NCI-H1417 (cell line): Measurements from ENCODE around the gene ATG2B.

ENCODE experiments used
- DNase-seq, 3 experiments: peaks; one replicate each; lab custom pipeline; 2025; lab: John Stamatoyannopoulos, UW

The ATG2B gene

GRCh38 chr14:96272777-96273473, 90.2 kb downstream of the ATG2B start:
- DNase-seq: no peak

- DNase-seq: no peak
Measured at GRCh38 chr14:96271421-96271762, 91.7 kb downstream of the ATG2B start.

DNA sequence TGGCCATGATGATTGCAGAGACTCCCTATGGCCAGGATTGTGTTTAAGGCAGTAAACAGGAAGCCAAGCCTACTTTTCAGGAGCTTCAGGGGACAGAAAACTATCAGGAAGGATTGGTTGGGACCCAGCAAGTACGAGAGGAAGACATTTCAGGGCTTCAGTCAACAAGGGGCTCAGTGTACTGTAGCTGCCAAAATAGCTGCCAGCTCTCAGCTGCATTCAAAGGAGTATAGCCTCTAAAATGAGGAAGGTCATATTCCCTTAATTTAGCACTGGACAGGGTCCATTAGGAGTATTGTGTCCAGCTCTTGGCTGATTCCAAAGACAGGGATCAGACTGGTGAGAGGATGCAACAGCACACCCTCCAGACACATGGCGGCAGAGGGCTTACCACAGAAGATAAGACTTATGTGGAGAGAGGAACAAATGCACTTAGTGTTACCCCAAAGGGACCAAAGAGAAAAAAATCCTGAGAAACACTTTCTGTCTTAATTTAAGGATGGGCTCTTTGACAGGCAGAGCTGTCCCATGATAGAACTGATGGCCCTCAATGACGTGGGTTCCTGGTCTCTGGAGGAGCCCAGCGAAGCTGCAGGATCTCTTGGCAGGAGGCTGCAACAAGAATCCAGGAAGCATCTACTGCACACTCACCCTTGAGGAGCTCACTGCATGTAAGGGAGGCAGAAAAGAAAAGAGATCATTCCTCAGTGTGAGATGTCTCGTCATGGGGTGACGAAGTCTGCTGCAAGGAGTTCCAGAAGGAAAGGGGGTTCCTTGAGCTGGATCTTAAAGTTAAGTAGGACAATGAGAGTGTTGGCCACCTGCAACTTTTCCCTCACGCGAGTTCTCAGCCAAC, 92.3 kb downstream of the ATG2B start:
- no peak for DNase-seq

GRCh38 chr14:96269359-96269710, 93.8 kb downstream of the ATG2B start:
- no peak for DNase-seq

DNA sequence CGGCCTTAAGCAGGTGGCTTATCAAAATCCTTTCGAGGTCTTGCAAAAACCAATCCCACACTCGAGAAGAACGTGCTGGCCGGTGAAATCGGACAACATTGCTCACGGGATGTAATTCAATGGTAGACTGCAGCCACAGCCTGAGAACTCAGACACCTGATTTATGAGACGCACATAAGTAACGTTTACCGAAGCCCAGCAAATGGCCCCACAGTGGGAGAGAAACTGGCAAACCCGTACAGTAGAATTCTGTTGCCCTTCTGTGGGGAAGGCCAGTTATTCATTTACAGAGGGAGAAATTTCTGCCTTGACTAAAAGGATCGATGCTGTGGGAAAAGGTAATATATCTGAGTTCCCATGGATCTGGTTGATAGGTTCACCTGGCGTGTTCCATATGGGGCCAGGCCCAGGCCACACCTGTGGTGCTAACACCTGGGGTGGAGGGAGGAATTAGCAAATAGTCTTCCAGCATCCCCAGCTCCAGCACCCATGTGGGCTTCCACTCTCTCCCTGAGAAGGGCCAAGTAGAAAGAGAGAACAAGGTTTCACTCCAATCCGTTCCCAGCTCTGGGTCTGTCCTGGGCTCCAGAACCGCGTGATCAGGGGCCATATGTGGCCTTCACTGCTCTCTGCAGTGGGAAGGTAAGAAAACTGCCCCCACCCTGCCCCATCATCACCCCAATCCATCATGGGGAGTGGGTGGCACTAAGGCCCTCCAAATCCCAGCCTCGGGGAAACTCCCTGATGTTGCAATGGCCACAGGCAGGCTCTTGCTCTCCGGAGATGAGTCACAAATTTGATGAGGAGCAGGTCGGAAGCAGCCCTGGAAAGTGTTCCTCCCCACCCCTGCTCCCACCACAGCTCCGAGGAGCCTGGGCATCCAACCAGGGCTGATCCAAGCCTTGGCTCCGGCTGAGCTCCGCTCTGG, 94.4 kb downstream of the ATG2B start:
- no peak for DNase-seq

GRCh38 chr14:96267916-96268315, 95.2 kb downstream of the ATG2B start:
- no peak for DNase-seq

GRCh38 chr14:96267336-96267735, 95.8 kb downstream of the ATG2B start:
- DNase-seq: peak in 2 of 3 experiments; percentile 24 to 74

DNA sequence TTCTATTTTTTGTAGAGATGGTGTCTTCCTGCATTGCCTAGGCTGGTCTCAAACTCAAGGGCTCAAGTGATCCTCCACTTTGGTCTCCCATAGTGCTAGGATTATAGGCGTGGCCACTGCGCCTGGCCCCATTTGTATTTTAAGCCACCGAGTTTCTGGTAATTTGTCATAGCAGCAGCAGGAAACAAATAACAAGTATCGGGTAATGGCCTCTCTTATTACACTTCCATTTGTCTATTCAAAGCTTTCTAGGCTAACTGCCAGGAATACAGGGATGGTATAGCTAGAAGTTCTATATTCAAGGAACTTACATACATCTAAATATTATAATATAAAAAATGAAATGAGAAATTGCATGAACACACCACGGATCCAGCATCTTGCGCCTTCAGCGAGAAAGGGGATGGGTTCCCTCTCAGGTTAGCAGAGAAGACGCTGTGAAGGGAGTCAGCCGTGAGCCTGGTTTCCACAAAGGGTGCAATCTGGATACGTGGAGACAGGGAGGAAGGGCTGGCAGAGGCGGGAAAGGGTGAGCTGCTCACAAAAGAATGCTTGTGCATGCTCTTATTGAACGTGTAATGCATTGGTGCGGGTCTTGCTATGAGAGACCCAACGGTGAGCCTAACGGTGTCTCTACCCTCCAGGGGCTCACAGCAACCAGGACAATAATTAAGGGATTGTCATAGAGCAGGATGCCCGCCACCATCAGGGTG, 97.6 kb downstream of the ATG2B start:
- peak in 2 of 3 experiments; percentile 48 to 79 for DNase-seq

GRCh38 chr14:96264853-96265252, 98.3 kb downstream of the ATG2B start:
- peak in 1 of 3 experiments; percentile 13 for DNase-seq

- no peak for DNase-seq
Measured at GRCh38 chr14:96264200-96264553, 99.0 kb downstream of the ATG2B start.

GRCh38 chr14:96263347-96264199, 99.6 kb downstream of the ATG2B start:
- no peak for DNase-seq

- DNase-seq: no peak
Measured at GRCh38 chr14:96261772-96262655, 101.1 kb downstream of the ATG2B start.

- DNase-seq: peak in 1 of 3 experiments; percentile 42
Measured at GRCh38 chr14:96261053-96261452, 102.1 kb downstream of the ATG2B start.

DNA sequence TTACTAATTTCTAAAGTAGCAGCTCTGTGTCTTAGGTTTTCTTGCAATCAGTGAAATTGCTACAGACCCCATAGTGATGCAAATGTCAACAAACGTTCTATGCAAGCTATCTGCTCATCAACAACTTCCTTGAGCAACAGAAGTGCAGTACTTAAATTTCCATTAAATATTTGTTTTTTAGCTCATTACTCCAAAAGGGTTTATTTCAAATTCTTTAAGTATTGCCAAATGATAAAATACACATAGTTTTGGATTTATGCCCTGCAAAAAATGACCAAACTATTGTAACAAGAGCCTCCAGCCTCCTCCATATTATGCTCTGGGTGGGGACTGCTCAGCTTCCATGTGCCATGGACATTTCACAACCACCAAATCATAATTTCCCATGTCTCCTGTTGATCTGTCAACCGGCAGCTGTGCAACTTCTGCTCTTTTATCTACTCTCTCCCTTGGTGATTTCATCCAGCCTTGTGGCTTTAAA, 102.8 kb downstream of the ATG2B start:
- no peak for DNase-seq

- no peak for DNase-seq
Measured at GRCh38 chr14:96257900-96258299, 105.2 kb downstream of the ATG2B start.

- DNase-seq: no peak
Measured at GRCh38 chr14:96257056-96257455, 106.1 kb downstream of the ATG2B start.

GRCh38 chr14:96256407-96256806, 106.7 kb downstream of the ATG2B start:
- no peak for DNase-seq

DNA sequence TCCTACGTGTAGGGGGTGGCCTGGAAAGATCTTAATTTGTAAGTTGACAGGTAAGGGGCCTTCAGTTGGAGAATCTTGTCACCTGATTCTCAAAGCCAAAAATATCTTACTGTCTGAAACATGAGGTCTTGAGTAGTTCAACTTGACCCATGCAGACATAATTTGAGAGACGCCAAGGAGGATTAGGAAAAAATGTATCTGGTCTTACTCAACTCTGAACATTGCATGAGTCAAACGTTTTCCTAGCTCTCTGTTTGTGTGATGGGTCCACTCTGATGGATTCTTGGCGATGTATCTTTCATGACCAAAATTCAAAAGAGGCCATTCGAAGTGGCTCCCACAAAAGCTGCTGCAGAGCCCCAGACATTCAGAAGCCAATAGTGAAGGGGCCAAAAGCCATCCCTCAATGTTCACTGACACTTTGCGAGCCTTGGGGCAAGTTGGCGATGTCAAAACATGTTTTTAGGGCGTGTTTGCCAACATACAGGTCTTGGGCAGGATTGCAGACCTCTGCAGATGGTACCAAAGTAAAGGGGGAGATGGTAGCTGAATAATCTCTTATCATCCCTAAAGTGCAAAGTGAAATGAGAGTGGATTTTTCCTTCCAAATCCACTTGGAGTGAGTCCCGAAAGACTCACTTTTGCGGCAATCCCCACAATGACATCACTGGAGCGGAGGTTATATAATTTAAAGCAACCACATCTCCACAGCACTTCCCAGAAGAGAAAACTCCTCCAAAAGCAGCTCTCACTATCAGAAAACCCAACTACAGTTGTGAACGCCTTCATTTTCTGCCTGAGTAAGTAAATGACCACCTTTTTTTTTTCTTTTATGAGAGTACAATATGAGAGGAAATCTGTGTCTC, 107.4 kb downstream of the ATG2B start, which contains the start of gene BDKRB1:
TSS of gene BDKRB1 (plus strand) at position 710 of the 866 bp plus-strand sequence. CDS start 7,473 bp downstream, outside the sequence.
- no peak for DNase-seq

- DNase-seq: no peak
Measured at GRCh38 chr14:96254687-96255086, 108.5 kb downstream of the ATG2B start.
